GM23338 (cell line): ENCODE data around the gene CARMIL1. TPM values are rescaled to one million over a fixed set of nuclear protein-coding genes. Genes with fewer than 3 reads are reported as not detected.

Source experiments
- ATAC-seq: fragments of 200-7000 bp; cut with Tn5 transposase; 3 replicates; pipeline ENCODE4 v1.9.1; 2020
- DNase-seq: peaks from one replicate; pipeline ENCODE4 v3.0.0-alpha.2; 2015; ENCODE audit warnings: low spot score
- H2AFZ ChIP-seq: fragments of 200-600 bp; sonication (generic); 2 replicates; pipeline ENCODE4 v1.8.0; 2016; ENCODE audit warnings: antibody characterized with exemption, mild to moderate bottlenecking, moderate library complexity
- H3F3A ChIP-seq: fragments of 200-600 bp; sonication (generic); replicated peaks from 2 replicates; pipeline ENCODE4 v1.8.0; 2017; ENCODE audit warnings: antibody characterized with exemption, mixed run types, low read depth
- H3K27ac ChIP-seq: fragments of 200-600 bp; sonication (generic); 2 replicates; pipeline ENCODE4 v1.6.1; 2016; ENCODE audit warnings: low read depth
- H3K27me3 ChIP-seq: fragments of 200-600 bp; sonication (generic); 2 replicates; pipeline ENCODE4 v1.8.0; 2016; ENCODE audit warnings: mild to moderate bottlenecking, mixed run types, moderate library complexity; ENCODE audit not compliant: insufficient read depth
- H3K36me3 ChIP-seq: fragments of 200-600 bp; sonication (generic); 2 replicates; pipeline ENCODE4 v1.8.0; 2016; ENCODE audit warnings: mild to moderate bottlenecking; ENCODE audit not compliant: insufficient read depth
- H3K4me1 ChIP-seq: fragments of 200-600 bp; sonication (generic); 2 replicates; pipeline ENCODE4 v1.8.0; 2016; ENCODE audit warnings: mild to moderate bottlenecking, moderate library complexity; ENCODE audit not compliant: insufficient read depth
- H3K4me2 ChIP-seq: fragments of 200-600 bp; sonication (generic); 2 replicates; pipeline ENCODE4 v1.7.1; 2017; ENCODE audit warnings: mixed run types
- H3K4me3 ChIP-seq: fragments of 200-600 bp; sonication (generic); 2 replicates; pipeline ENCODE4 v1.6.1; 2016; ENCODE audit warnings: mixed run types
- H3K79me2 ChIP-seq: fragments of 200-600 bp; sonication (generic); replicated peaks from 2 replicates; pipeline ENCODE4 v1.8.0; 2017; ENCODE audit warnings: mild to moderate bottlenecking; ENCODE audit not compliant: insufficient read depth
- H3K9me2 ChIP-seq: fragments of 200-600 bp; sonication (generic); 2 replicates; pipeline ENCODE4 v1.8.0; 2017; ENCODE audit not compliant: insufficient read depth
- H4K20me1 ChIP-seq: fragments of 200-600 bp; sonication (generic); replicated peaks from 2 replicates; pipeline ENCODE4 v1.8.0; 2017; ENCODE audit warnings: mild to moderate bottlenecking; ENCODE audit not compliant: insufficient read depth
- H3K27ac Mint-ChIP-seq: 2 replicates; pipeline ENCODE4 v1.8.0; 2020; ENCODE audit warnings: inconsistent platforms, mild to moderate bottlenecking, moderate library complexity, mixed read lengths
- H3K27me3 Mint-ChIP-seq: 3 replicates; pipeline ENCODE4 v1.8.0; 2022; ENCODE audit warnings: low read depth, mild to moderate bottlenecking, moderate library complexity, mixed read lengths, inconsistent platforms; ENCODE audit not compliant: insufficient read depth, poor library complexity
- H3K36me3 Mint-ChIP-seq: 3 replicates; pipeline ENCODE4 v1.8.0; 2021; ENCODE audit warnings: low read depth, mild to moderate bottlenecking, inconsistent platforms, moderate library complexity, mixed read lengths
- H3K4me1 Mint-ChIP-seq: 3 replicates; pipeline ENCODE4 v1.8.0; 2020; ENCODE audit warnings: mild to moderate bottlenecking, inconsistent platforms, mixed read lengths
- H3K4me3 Mint-ChIP-seq: 3 replicates; pipeline ENCODE4 v1.8.0; 2021; ENCODE audit warnings: moderate library complexity, mild to moderate bottlenecking, inconsistent platforms, mixed read lengths
- H3K9me3 Mint-ChIP-seq: 3 replicates; pipeline ENCODE4 v1.8.0; 2020; ENCODE audit warnings: moderate library complexity, mild to moderate bottlenecking, inconsistent platforms, mixed read lengths
- CTCF ChIP-seq, 2 experiments: fragments of 200-600 bp in 1 of 2; sonication (generic) in 1 of 2; conservative IDR thresholded peaks; 2 replicates each; pipeline versions ENCODE4 v1.5.1 to v1.6.1; 2016 to 2017; ENCODE audit warnings: antibody characterized with exemption in 2 of 2, low read depth in 2 of 2, mild to moderate bottlenecking in 2 of 2, moderate library complexity in 1 of 2
- EZH2 ChIP-seq: fragments of 200-600 bp; sonication (generic); IDR thresholded peaks from one replicate; pipeline ENCODE4 v1.8.0; 2017; ENCODE audit warnings: antibody characterized with exemption, mild to moderate bottlenecking, low read depth; ENCODE audit not compliant: unreplicated experiment
- EZH2phosphoT487 ChIP-seq: fragments of 200-600 bp; sonication (generic); IDR thresholded peaks from one replicate; pipeline ENCODE4 v1.8.1; 2018; ENCODE audit warnings: antibody characterized with exemption; ENCODE audit not compliant: unreplicated experiment
- JUNB ChIP-seq: IDR thresholded peaks from one replicate; pipeline ENCODE4 v1.6.1; 2016; ENCODE audit warnings: antibody characterized with exemption; ENCODE audit not compliant: unreplicated experiment
- NANOG ChIP-seq: IDR thresholded peaks from 2 replicates; pipeline ENCODE4 v1.6.1; 2016; ENCODE audit warnings: antibody characterized with exemption, borderline replicate concordance
- ZNF114 ChIP-seq: fragments of 250-450 bp; sonication (Bioruptor Pico); IDR thresholded peaks from 2 replicates; pipeline ENCODE4 v1.5.0; 2020; ENCODE audit warnings: mild to moderate bottlenecking, moderate library complexity
- ZNF462 ChIP-seq: fragments of 250-450 bp; sonication (Bioruptor Pico); IDR thresholded peaks from 2 replicates; pipeline ENCODE4 v1.5.0; 2020; ENCODE audit warnings: mild to moderate bottlenecking, moderate library complexity
- polyA plus RNA-seq: library from polyadenylated mRNA; unstranded; fragments of >200 nt; fragmentation: Nextera tagmentation; extraction: Ambion mirVana; gene quantifications from 2 replicates; pipeline ENCODE4 v1.2.1, GENCODE V29; 2016
- total RNA-seq: library from RNA; depleted of rRNA; stranded (reverse); fragments of >200 nt; shearing (Covaris generic); gene quantifications from 2 replicates; pipeline ENCODE4 v1.2.3, GENCODE V29; 2014

CARMIL1 gene
- total and polyA plus RNA-seq, 2 experiments from 2014 or later = 43.2 to 66.9 TPM

- Histone ChIP-seq H3K27me3 (no peaks in the 10 kb centered on the region), H2AFZ (no peak overlapping the region), H3K4me3 (no peak overlapping the region), H3K4me2 (no peak overlapping the region), H3K36me3 (no peaks in the 10 kb centered on the region), H3K79me2 (peaks cover 97% of the 10 kb centered on the region), H3K9me2 (no peaks in the 10 kb centered on the region; the same call in 1 of the 2 replicates), H3K4me1 (peaks cover 15% of the 10 kb centered on the region), H3F3A (no peaks in the 10 kb centered on the region), H4K20me1 (peaks cover 13% of the 10 kb centered on the region; the same call in 1 of the 2 replicates), H3K27ac (no peak overlapping the region)
- Mint-ChIP-seq H3K27ac (no peak overlapping the region), H3K36me3 (peaks cover 5% of the 10 kb centered on the region; the same call in 1 of the 3 replicates), H3K4me3 (no peak overlapping the region), H3K9me3 (peaks cover 2% of the 10 kb centered on the region; the same call in 1 of the 3 replicates), H3K27me3 (peaks cover 3% of the 10 kb centered on the region), H3K4me1 (0 out of 3 replicates have a peak, but pooled peaks cover 2% of the 10 kb centered on the region)
- DNase-seq (no peak), ATAC-seq (no peak)
- TF ChIP-seq CTCF (conservative IDR thresholded peaks at IDR 0.05; ENCODE audit: low read depth in 2 of 2) (peak in 1 of 2 experiments; percentile 19; a peak in 1 of 4 replicates), ZNF462 (CRISPR knock-in tag) (no peak)
These were observed 71.4 kb downstream of the CARMIL1 start for GRCh38 chr6:25350573-25350972.

- no peak overlapping the region for H3K4me3 Mint-ChIP-seq
- peaks cover 3% of the 10 kb centered on the region for H3K27me3 Mint-ChIP-seq
- peaks cover 7% of the 10 kb centered on the region for H3K4me1 ChIP-seq
- H3K36me3 ChIP-seq = no peaks in the 10 kb centered on the region
- H3K9me3 Mint-ChIP-seq = peaks cover 2% of the 10 kb centered on the region; the same call in 1 of the 3 replicates
- H3K4me3 ChIP-seq = no peak overlapping the region
- no peak overlapping the region for H2AFZ ChIP-seq
- 0 out of 3 replicates have a peak, but pooled peaks cover 4% of the 10 kb centered on the region for H3K4me1 Mint-ChIP-seq
- H3K27me3 ChIP-seq = no peaks in the 10 kb centered on the region
- peaks cover 5% of the 10 kb centered on the region; the same call in 1 of the 3 replicates for H3K36me3 Mint-ChIP-seq
- H4K20me1 ChIP-seq = peaks cover 9% of the 10 kb centered on the region; the same call in 1 of the 2 replicates
- DNase-seq (no peak), ATAC-seq (no peak)
- no peaks in the 10 kb centered on the region for H3F3A ChIP-seq
- no peak overlapping the region for H3K27ac ChIP-seq
- no peaks in the 10 kb centered on the region; the same call in 1 of the 2 replicates for H3K9me2 ChIP-seq
- H3K27ac Mint-ChIP-seq = no peak overlapping the region
- H3K79me2 ChIP-seq = peaks cover 96% of the 10 kb centered on the region
- no peak overlapping the region for H3K4me2 ChIP-seq
- TF ChIP-seq JUNB = no peak
- TF ChIP-seq NANOG = no peak
- no peak for TF ChIP-seq ZNF114 (CRISPR knock-in tag)
- no peak for TF ChIP-seq EZH2
- no peak for TF ChIP-seq EZH2phosphoT487
These were observed 72.3 kb downstream of the CARMIL1 start for GRCh38 chr6:25351485-25351884.
